HCT116 (cell line): ENCODE data around the gene MRPS18A. TPM values are rescaled to one million over a fixed set of nuclear protein-coding genes. Genes with fewer than 3 reads are reported as not detected.

Experiments
- ATAC-seq: fragments of 200-7000 bp; cut with Tn5 transposase; 2 replicates; pipeline ENCODE4 v1.9.1; 2020; ENCODE audit warnings: mild to moderate bottlenecking, moderate library complexity
- BruUV-seq: library from RNA; stranded (reverse); fragments of 400-500 nt; replicated peaks from 2 replicates; lab custom pipeline; 2021; lab: Mats Ljungman, UMichigan
- CTCF ChIA-PET: fragments of 300-600 bp; sonication (Branson Sonifier 250); formaldehyde crosslinking; loops from one replicate; lab custom pipeline; 2021; ENCODE audit warnings: antibody characterized with exemption; lab: Charles Lee
- POLR2A ChIA-PET: fragments of 300-600, 350-600 bp; sonication (Branson Sonifier 250); formaldehyde crosslinking; loops from one replicate; lab custom pipeline; 2021; ENCODE audit warnings: antibody characterized with exemption; lab: Charles Lee
- RAD21 ChIA-PET, 2 experiments: fragments of 300-600 bp; sonication (Branson Sonifier 250); formaldehyde crosslinking; loops; one replicate each; lab custom pipeline; 2023; ENCODE audit warnings: low total read pairs in 2 of 2; ENCODE audit not compliant: uncharacterized antibody in 2 of 2, unreplicated experiment in 2 of 2, low non-redundant PET in 1 of 2; lab: Charles Lee
- DNase-seq: peaks from one replicate; pipeline ENCODE4 v3.0.0-alpha.2; 2010; ENCODE audit warnings: low read depth, low spot score
- H2AFZ ChIP-seq: fragments of 200-600 bp; shearing (Covaris generic), sonication (generic); 2 replicates; pipeline ENCODE4 v1.6.1; 2017; ENCODE audit warnings: low read depth, mixed run types, mixed read lengths, antibody characterized with exemption, low read length; ENCODE audit not compliant: poor library complexity, severe bottlenecking
- H3K27ac ChIP-seq: 2 replicates; pipeline ENCODE4 v1.5.1; 2012; ENCODE audit warnings: low read depth, low read length
- H3K27me3 ChIP-seq: fragments of 200-600 bp; sonication (generic); 2 replicates; pipeline ENCODE4 v1.6.1; 2016; ENCODE audit warnings: mixed run types, low read length, mixed read lengths; ENCODE audit not compliant: insufficient read depth
- H3K36me3 ChIP-seq, 2 experiments: fragments of 200-500 bp in 1 of 2; fragments of 200-600 bp in 1 of 2; sonication (Bioruptor generic) in 1 of 2; sonication (generic) in 1 of 2; 2 replicates each; pipeline versions ENCODE4 v1.5.1 to v1.6.1; 2014 to 2016; ENCODE audit warnings: low read length in 2 of 2, inconsistent platforms in 1 of 2, mixed read lengths in 1 of 2, mixed run types in 1 of 2; ENCODE audit not compliant: insufficient read depth in 2 of 2, control insufficient read depth in 1 of 2
- H3K4me1 ChIP-seq, 2 experiments: fragments of 200-600 bp in 1 of 2; sonication (generic) in 1 of 2; 2 replicates each; pipeline versions ENCODE4 v1.5.1 to v1.6.1; 2012 to 2017; ENCODE audit warnings: low read length in 2 of 2, inconsistent platforms in 1 of 2, mild to moderate bottlenecking in 1 of 2, mixed read lengths in 1 of 2, mixed run types in 1 of 2, moderate library complexity in 1 of 2; ENCODE audit not compliant: insufficient read depth in 2 of 2, control insufficient read depth in 1 of 2
- H3K4me2 ChIP-seq: fragments of 200-600 bp; sonication (generic); 2 replicates; pipeline ENCODE4 v1.6.1; 2017; ENCODE audit warnings: mixed run types, low read length, mixed read lengths
- H3K4me3 ChIP-seq, 2 experiments: fragments of 200-600 bp in 1 of 2; sonication (generic) in 1 of 2; replicated peaks in 1 of 2; 2 replicates each; pipeline ENCODE4 v1.5.1; 2011 to 2016; ENCODE audit warnings: low read length in 2 of 2, control low read depth in 1 of 2, low read depth in 1 of 2, mild to moderate bottlenecking in 1 of 2, mixed read lengths in 1 of 2, mixed run types in 1 of 2
- H3K79me2 ChIP-seq: fragments of 200-600 bp; sonication (generic); 2 replicates; pipeline ENCODE4 v1.6.1; 2017; ENCODE audit warnings: mild to moderate bottlenecking, mixed run types, low read length, moderate library complexity, mixed read lengths; ENCODE audit not compliant: insufficient read depth
- H3K9ac ChIP-seq: fragments of 200-600 bp; sonication (generic); 2 replicates; pipeline ENCODE4 v1.6.1; 2016; ENCODE audit warnings: low read length, mixed read lengths
- H3K9me2 ChIP-seq: fragments of 200-600 bp; sonication (generic), shearing (Covaris generic); 2 replicates; pipeline ENCODE4 v1.6.1; 2017; ENCODE audit warnings: mixed run types, mild to moderate bottlenecking, moderate library complexity; ENCODE audit not compliant: insufficient read depth
- H3K9me3 ChIP-seq, 2 experiments: fragments of 200-500 bp in 1 of 2; fragments of 200-600 bp in 1 of 2; sonication (Bioruptor generic) in 1 of 2; sonication (generic) in 1 of 2; 2 replicates each; pipeline ENCODE4 v1.6.1; 2014 to 2017; ENCODE audit warnings: low read length in 2 of 2, mixed read lengths in 2 of 2, inconsistent platforms in 1 of 2, low read depth in 1 of 2, mild to moderate bottlenecking in 1 of 2, mixed run types in 1 of 2, moderate library complexity in 1 of 2; ENCODE audit not compliant: control insufficient read depth in 1 of 2, insufficient read depth in 1 of 2
- H4K20me1 ChIP-seq: fragments of 200-600 bp; sonication (generic), shearing (Covaris generic); 2 replicates; pipeline ENCODE4 v1.6.1; 2017; ENCODE audit warnings: mixed run types, mild to moderate bottlenecking, moderate library complexity; ENCODE audit not compliant: insufficient read depth
- CBX3 ChIP-seq: IDR thresholded peaks from 2 replicates; pipeline ENCODE4 v1.6.1; 2012; ENCODE audit warnings: low read depth
- CEBPB ChIP-seq: IDR thresholded peaks from 2 replicates; pipeline ENCODE4 v1.6.1; 2012; ENCODE audit warnings: low read depth
- EGR1 ChIP-seq: IDR thresholded peaks from 2 replicates; pipeline ENCODE4 v1.6.1; 2012; ENCODE audit warnings: low read depth
- EZH2 ChIP-seq: fragments of 200-600 bp; sonication (generic); IDR thresholded peaks from 2 replicates; pipeline ENCODE4 v1.6.1; 2017; ENCODE audit warnings: antibody characterized with exemption, mixed run types
- EZH2phosphoT487 ChIP-seq: fragments of 200-600 bp; IDR thresholded peaks from 2 replicates; pipeline ENCODE4 v1.6.1; 2018; ENCODE audit warnings: antibody characterized with exemption, borderline replicate concordance
- FOSL1 ChIP-seq: IDR thresholded peaks from 2 replicates; pipeline ENCODE4 v1.6.1; 2012; ENCODE audit warnings: low read depth
- JUND ChIP-seq: IDR thresholded peaks from 2 replicates; pipeline ENCODE4 v1.6.1; 2012
- POLR2A ChIP-seq: IDR thresholded peaks from 2 replicates; pipeline ENCODE4 v1.7.0; 2011; ENCODE audit warnings: borderline replicate concordance; ENCODE audit not compliant: insufficient read depth, insufficient read length; ENCODE audit errors: extremely low read depth
- POLR2AphosphoS5 ChIP-seq: IDR thresholded peaks from 2 replicates; pipeline ENCODE4 v1.6.1; 2011; ENCODE audit warnings: mild to moderate bottlenecking, low read depth, low read length, moderate library complexity
- RAD21 ChIP-seq: IDR thresholded peaks from 2 replicates; pipeline ENCODE4 v1.6.1; 2012; ENCODE audit warnings: low read depth, mild to moderate bottlenecking
- SIN3A ChIP-seq: IDR thresholded peaks from 2 replicates; pipeline ENCODE4 v1.6.1; 2012; ENCODE audit warnings: low read depth
- SP1 ChIP-seq: IDR thresholded peaks from 2 replicates; pipeline ENCODE4 v1.6.1; 2012; ENCODE audit warnings: low read depth
- YY1 ChIP-seq: IDR thresholded peaks from 2 replicates; pipeline ENCODE4 v1.6.1; 2011; ENCODE audit warnings: low read length, low read depth, moderate library complexity, mild to moderate bottlenecking; ENCODE audit not compliant: insufficient replicate concordance; ENCODE audit errors: extremely low read depth
- ZFX ChIP-seq: fragments of 450-650 bp; IDR thresholded peaks from 2 replicates; pipeline ENCODE4 v1.6.1; 2017
- ZNF274 ChIP-seq: fragments of 200-500 bp; sonication (Bioruptor generic); IDR thresholded peaks from 2 replicates; pipeline ENCODE4 v1.6.1; 2014; ENCODE audit warnings: mild to moderate bottlenecking, low read depth, low read length, inconsistent platforms
- intact Hi-C: fragments of 100-400 bp; cut with micrococcal nuclease; formaldehyde crosslinking; loops from 2 replicates; pipeline ENCODE4 v1.10.0; 2022
- total RNA-seq: library from RNA; stranded (reverse); gene quantifications from one replicate; pipeline ENCODE4 v1.2.1, GENCODE V29; 2021; ENCODE audit not compliant: unreplicated experiment
- TF ChIP-seq, protein P1 (sequence below): IDR thresholded peaks from 2 replicates; pipeline ENCODE4 v1.6.1; 2012
- TF ChIP-seq, protein P2 (sequence below): IDR thresholded peaks from 2 replicates; pipeline ENCODE4 v1.6.1; 2012; ENCODE audit warnings: low read depth
- TF ChIP-seq, protein P3 (sequence below): IDR thresholded peaks from 2 replicates; pipeline ENCODE4 v1.6.1; 2012
- TF ChIP-seq, protein P4 (sequence below), 3 experiments: fragments of 200-600 bp in 1 of 3; sonication (generic) in 1 of 3; IDR thresholded peaks in 2 of 3; conservative IDR thresholded peaks in 1 of 3; 2 replicates each; pipeline ENCODE4 v1.5.1; 2012 to 2017; ENCODE audit warnings: low read depth in 2 of 3, low read length in 2 of 3, antibody characterized with exemption in 1 of 3, borderline replicate concordance in 1 of 3, control low read depth in 1 of 3, mild to moderate bottlenecking in 1 of 3, mixed read lengths in 1 of 3, mixed run types in 1 of 3, moderate library complexity in 1 of 3; ENCODE audit not compliant: insufficient read depth in 1 of 3
- TF ChIP-seq, protein P5 (sequence below): IDR thresholded peaks from 2 replicates; pipeline ENCODE4 v1.6.1; 2011; ENCODE audit warnings: mild to moderate bottlenecking, low read length, moderate library complexity; ENCODE audit not compliant: insufficient replicate concordance; ENCODE audit errors: extremely low read depth

MRPS18A gene
- total RNA-seq, 1 experiment from 2014 or later: 63.0 TPM

DNA sequence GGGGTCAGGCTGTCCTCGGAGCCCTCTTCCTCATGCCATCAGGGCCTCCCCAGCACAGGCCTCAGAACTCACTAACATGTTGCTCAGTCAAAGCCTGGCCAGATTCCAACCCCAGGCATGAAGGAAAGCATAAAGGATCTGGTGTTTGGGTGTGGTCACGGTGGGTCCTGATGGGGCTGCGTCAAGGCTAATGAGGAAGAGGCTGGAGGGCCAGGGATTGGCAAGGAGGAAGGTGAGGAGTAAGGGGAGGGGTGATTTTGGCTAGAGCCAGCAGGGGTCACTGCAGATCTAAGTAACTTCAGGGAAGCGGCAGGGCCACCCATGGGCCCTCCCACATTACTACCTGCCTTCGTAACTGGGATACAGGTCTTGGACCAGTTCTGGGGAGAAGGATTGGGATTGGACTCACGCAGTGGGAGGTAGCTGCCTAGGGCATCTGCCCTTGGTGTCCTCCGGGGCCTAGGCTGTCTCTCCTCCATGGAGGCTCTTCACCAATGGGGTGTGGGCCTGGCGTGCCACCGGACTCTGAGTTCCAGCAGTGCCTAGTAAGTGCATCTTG is 36.2 kb upstream of the MRPS18A start:
- no TSS peak for BruUV-seq
- intact Hi-C loops: loop anchor here (1.0 to 2.0 kb wide), 2 partner anchors 227 to 350 kb away; no protein-coding TSS in a partner anchor
- H3K4me3 ChIP-seq: no peak overlapping the region
- H3K9me2 ChIP-seq: no peaks in the 10 kb centered on the region
- ChIA-PET POLR2A (interaction anchor here (1.5 to 2.0 kb wide), 2 partner anchors 46 to 355 kb away, joined by 3 to 9 read pairs; partner anchors contain the start of gene VEGFA), CTCF (interaction anchor here (0.6 to 2.0 kb wide), 4 partner anchors 21 to 404 kb away, joined by 3 to 14 read pairs (median 8); partner anchors contain the start of genes MRPL14 and TMEM63B), RAD21 (interaction anchor here (0.7 to 1.6 kb wide), 4 partner anchors 8 to 355 kb away, joined by 3 to 4 read pairs (median 4); no protein-coding TSS in a partner anchor)
- peaks cover 23 to 27% of the 10 kb centered on the region in 2 experiments for H3K4me1 ChIP-seq
- H4K20me1 ChIP-seq: no peaks in the 10 kb centered on the region
- DNase-seq (peak; percentile 79), ATAC-seq (peak; percentile 96)
- no peak overlapping the region for H3K27ac ChIP-seq
- peak overlapping the region; percentile 73 for H2AFZ ChIP-seq
- H3K79me2 ChIP-seq: no peaks in the 10 kb centered on the region
- no peak overlapping the region for H3K9ac ChIP-seq
- H3K36me3 ChIP-seq: no peaks in the 10 kb centered on the region
- peak overlapping the region; percentile 24; the same call in 1 of the 2 replicates for H3K4me2 ChIP-seq
- H3K9me3 ChIP-seq: no peaks in the 10 kb centered on the region
- no peaks in the 10 kb centered on the region for H3K27me3 ChIP-seq
- TF ChIP-seq FOSL1 (no peak), ZFX (no peak), CBX3 (no peak), EZH2 (no peak), JUND (no peak), POLR2AphosphoS5 (no peak), RAD21 (peak; percentile 86), SIN3A (no peak), EZH2phosphoT487 (no peak), ZNF274 (no peak), CEBPB (no peak), EGR1 (no peak), SP1 (no peak), POLR2A (no peak), YY1 (no peak)
- TF ChIP-seq, protein P1, sequence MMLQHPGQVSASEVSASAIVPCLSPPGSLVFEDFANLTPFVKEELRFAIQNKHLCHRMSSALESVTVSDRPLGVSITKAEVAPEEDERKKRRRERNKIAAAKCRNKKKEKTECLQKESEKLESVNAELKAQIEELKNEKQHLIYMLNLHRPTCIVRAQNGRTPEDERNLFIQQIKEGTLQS: no peak
- TF ChIP-seq, protein P2, sequence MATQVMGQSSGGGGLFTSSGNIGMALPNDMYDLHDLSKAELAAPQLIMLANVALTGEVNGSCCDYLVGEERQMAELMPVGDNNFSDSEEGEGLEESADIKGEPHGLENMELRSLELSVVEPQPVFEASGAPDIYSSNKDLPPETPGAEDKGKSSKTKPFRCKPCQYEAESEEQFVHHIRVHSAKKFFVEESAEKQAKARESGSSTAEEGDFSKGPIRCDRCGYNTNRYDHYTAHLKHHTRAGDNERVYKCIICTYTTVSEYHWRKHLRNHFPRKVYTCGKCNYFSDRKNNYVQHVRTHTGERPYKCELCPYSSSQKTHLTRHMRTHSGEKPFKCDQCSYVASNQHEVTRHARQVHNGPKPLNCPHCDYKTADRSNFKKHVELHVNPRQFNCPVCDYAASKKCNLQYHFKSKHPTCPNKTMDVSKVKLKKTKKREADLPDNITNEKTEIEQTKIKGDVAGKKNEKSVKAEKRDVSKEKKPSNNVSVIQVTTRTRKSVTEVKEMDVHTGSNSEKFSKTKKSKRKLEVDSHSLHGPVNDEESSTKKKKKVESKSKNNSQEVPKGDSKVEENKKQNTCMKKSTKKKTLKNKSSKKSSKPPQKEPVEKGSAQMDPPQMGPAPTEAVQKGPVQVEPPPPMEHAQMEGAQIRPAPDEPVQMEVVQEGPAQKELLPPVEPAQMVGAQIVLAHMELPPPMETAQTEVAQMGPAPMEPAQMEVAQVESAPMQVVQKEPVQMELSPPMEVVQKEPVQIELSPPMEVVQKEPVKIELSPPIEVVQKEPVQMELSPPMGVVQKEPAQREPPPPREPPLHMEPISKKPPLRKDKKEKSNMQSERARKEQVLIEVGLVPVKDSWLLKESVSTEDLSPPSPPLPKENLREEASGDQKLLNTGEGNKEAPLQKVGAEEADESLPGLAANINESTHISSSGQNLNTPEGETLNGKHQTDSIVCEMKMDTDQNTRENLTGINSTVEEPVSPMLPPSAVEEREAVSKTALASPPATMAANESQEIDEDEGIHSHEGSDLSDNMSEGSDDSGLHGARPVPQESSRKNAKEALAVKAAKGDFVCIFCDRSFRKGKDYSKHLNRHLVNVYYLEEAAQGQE: no peak
- TF ChIP-seq, protein P3, sequence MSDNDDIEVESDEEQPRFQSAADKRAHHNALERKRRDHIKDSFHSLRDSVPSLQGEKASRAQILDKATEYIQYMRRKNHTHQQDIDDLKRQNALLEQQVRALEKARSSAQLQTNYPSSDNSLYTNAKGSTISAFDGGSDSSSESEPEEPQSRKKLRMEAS: no peak
- TF ChIP-seq, protein P4, sequence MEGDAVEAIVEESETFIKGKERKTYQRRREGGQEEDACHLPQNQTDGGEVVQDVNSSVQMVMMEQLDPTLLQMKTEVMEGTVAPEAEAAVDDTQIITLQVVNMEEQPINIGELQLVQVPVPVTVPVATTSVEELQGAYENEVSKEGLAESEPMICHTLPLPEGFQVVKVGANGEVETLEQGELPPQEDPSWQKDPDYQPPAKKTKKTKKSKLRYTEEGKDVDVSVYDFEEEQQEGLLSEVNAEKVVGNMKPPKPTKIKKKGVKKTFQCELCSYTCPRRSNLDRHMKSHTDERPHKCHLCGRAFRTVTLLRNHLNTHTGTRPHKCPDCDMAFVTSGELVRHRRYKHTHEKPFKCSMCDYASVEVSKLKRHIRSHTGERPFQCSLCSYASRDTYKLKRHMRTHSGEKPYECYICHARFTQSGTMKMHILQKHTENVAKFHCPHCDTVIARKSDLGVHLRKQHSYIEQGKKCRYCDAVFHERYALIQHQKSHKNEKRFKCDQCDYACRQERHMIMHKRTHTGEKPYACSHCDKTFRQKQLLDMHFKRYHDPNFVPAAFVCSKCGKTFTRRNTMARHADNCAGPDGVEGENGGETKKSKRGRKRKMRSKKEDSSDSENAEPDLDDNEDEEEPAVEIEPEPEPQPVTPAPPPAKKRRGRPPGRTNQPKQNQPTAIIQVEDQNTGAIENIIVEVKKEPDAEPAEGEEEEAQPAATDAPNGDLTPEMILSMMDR (IDR thresholded peaks at IDR 0.05 in 2 of 3, conservative IDR thresholded peaks at IDR 0.05 in 1 of 3; ENCODE audit: borderline replicate concordance in 1 of 3, insufficient read depth in 1 of 3, low read depth in 2 of 3, low read length in 2 of 3): peak; percentile 67 to 80 (median 77)
- TF ChIP-seq, protein P5, sequence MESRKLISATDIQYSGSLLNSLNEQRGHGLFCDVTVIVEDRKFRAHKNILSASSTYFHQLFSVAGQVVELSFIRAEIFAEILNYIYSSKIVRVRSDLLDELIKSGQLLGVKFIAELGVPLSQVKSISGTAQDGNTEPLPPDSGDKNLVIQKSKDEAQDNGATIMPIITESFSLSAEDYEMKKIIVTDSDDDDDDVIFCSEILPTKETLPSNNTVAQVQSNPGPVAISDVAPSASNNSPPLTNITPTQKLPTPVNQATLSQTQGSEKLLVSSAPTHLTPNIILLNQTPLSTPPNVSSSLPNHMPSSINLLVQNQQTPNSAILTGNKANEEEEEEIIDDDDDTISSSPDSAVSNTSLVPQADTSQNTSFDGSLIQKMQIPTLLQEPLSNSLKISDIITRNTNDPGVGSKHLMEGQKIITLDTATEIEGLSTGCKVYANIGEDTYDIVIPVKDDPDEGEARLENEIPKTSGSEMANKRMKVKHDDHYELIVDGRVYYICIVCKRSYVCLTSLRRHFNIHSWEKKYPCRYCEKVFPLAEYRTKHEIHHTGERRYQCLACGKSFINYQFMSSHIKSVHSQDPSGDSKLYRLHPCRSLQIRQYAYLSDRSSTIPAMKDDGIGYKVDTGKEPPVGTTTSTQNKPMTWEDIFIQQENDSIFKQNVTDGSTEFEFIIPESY: no peak
